Activated CD4-positive, CD25-positive, alpha-beta regulatory T cell treated with anti-CD3 and anti-CD28 coated beads, Interleukin-2, amount 50 U/mL, for 24 hours (primary cell): ENCODE results near the gene MYCBP2.
"Not testable (repeated sequence)": the region's sequence is repeated elsewhere in the genome, so short reads cannot be mapped to it uniquely, and the experiment has no call there.

Experiments
- ATAC-seq, 2 donors: fragments of 150-1000 bp; cut with Tn5 transposase; one replicate each; pipeline ENCODE4 v1.10.0; 2021; ENCODE audit warnings: mild to moderate bottlenecking in 1 of 2, moderate library complexity in 1 of 2

Gene MYCBP2

GRCh38 chr13:77326905-77327604, at the start of gene MYCBP2:
Gene MYCBP2, minus strand, starts transcription at chr13:77327094. Its CDS starts 319 bp downstream, at chr13:77326775.
- ATAC-seq, result peak; percentile 63 to 66

GRCh38 chr13:77375560-77376108, 48.7 kb upstream of the MYCBP2 start:
- peak in 1 of 2 donors; percentile 35 for ATAC-seq

- no peak for ATAC-seq
Measured at GRCh38 chr13:77374786-77375185, 47.9 kb upstream of the MYCBP2 start.

- no peak for ATAC-seq
Measured at GRCh38 chr13:77374339-77374738, 47.4 kb upstream of the MYCBP2 start.

GRCh38 chr13:77373502-77373901, 46.6 kb upstream of the MYCBP2 start:
- no peak for ATAC-seq

GRCh38 chr13:77372275-77372674, 45.4 kb upstream of the MYCBP2 start:
- no peak for ATAC-seq

- no peak for ATAC-seq
Measured at GRCh38 chr13:77370888-77371287, 44.0 kb upstream of the MYCBP2 start.

- no peak for ATAC-seq
Measured at GRCh38 chr13:77362166-77362565, 35.3 kb upstream of the MYCBP2 start.

- ATAC-seq, result peak; percentile 45 to 67
Measured at GRCh38 chr13:77360032-77360685, 33.3 kb upstream of the MYCBP2 start.

- ATAC-seq, result peak in 1 of 2 donors; percentile 49
Measured at GRCh38 chr13:77359171-77359570, 32.3 kb upstream of the MYCBP2 start.

- ATAC-seq, result no peak
Measured at GRCh38 chr13:77358001-77358400, 31.1 kb upstream of the MYCBP2 start.

GRCh38 chr13:77356155-77356554, 29.3 kb upstream of the MYCBP2 start:
- ATAC-seq, result no peak

GRCh38 chr13:77353995-77354394, 27.1 kb upstream of the MYCBP2 start:
- no peak for ATAC-seq

GRCh38 chr13:77351315-77351714, 24.4 kb upstream of the MYCBP2 start:
- ATAC-seq, result no peak

GRCh38 chr13:77350811-77351210, 23.9 kb upstream of the MYCBP2 start:
- ATAC-seq, result no peak

- ATAC-seq, result no peak
Measured at GRCh38 chr13:77349365-77349764, 22.5 kb upstream of the MYCBP2 start.

- not testable (repeated sequence) for ATAC-seq
Measured at GRCh38 chr13:77347351-77347750, 20.5 kb upstream of the MYCBP2 start.

GRCh38 chr13:77345150-77345780, 18.4 kb upstream of the MYCBP2 start:
- ATAC-seq, result peak; percentile 86 to 90

GRCh38 chr13:77343841-77344240, 16.9 kb upstream of the MYCBP2 start:
- no peak for ATAC-seq

GRCh38 chr13:77339408-77339807, 12.5 kb upstream of the MYCBP2 start:
- peak in 1 of 2 donors; percentile 30 for ATAC-seq

GRCh38 chr13:77338961-77339401, 12.1 kb upstream of the MYCBP2 start:
- ATAC-seq, result peak in 1 of 2 donors; percentile 30

- ATAC-seq, result no peak
Measured at GRCh38 chr13:77338329-77338728, 11.4 kb upstream of the MYCBP2 start.

GRCh38 chr13:77337159-77337558, 10.3 kb upstream of the MYCBP2 start:
- ATAC-seq, result no peak
